ENCODE results near the gene SPATA13.

DNA sequence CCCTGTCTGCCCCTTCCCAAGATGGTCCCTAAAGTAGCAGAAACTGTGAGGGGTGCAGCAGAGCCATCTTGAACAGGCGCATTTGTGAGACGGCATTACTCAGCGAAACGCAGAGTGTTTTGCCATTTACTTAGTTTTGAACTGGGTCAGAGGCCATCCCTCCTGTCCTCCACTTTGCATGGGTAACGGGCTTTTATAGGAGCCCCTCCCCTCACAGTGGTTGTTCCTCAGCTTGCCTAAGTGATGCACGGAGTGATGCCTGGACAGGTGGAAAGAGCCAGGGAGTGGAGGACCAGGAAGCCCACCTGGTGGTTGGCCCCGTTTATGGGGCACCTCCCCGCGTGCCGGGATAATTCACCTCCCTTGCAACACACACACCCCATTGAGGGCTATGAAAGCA is 80.8 kb downstream of the SPATA13 start:
- TF ChIP-seq, protein P1, sequence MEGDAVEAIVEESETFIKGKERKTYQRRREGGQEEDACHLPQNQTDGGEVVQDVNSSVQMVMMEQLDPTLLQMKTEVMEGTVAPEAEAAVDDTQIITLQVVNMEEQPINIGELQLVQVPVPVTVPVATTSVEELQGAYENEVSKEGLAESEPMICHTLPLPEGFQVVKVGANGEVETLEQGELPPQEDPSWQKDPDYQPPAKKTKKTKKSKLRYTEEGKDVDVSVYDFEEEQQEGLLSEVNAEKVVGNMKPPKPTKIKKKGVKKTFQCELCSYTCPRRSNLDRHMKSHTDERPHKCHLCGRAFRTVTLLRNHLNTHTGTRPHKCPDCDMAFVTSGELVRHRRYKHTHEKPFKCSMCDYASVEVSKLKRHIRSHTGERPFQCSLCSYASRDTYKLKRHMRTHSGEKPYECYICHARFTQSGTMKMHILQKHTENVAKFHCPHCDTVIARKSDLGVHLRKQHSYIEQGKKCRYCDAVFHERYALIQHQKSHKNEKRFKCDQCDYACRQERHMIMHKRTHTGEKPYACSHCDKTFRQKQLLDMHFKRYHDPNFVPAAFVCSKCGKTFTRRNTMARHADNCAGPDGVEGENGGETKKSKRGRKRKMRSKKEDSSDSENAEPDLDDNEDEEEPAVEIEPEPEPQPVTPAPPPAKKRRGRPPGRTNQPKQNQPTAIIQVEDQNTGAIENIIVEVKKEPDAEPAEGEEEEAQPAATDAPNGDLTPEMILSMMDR (IDR thresholded peaks at IDR 0.05): no peak
- TF ChIP-seq POLR2A (IDR thresholded peaks at IDR 0.05): no peak

Measured in adrenal gland (tissue), 5 donors.